ENCODE measurements around the gene SNED1.

SNED1 gene

GRCh38 chr2:241030883-241031282 lies 32.5 kb downstream of the SNED1 start:
- DNase-seq = peak; percentile 67

DNA sequence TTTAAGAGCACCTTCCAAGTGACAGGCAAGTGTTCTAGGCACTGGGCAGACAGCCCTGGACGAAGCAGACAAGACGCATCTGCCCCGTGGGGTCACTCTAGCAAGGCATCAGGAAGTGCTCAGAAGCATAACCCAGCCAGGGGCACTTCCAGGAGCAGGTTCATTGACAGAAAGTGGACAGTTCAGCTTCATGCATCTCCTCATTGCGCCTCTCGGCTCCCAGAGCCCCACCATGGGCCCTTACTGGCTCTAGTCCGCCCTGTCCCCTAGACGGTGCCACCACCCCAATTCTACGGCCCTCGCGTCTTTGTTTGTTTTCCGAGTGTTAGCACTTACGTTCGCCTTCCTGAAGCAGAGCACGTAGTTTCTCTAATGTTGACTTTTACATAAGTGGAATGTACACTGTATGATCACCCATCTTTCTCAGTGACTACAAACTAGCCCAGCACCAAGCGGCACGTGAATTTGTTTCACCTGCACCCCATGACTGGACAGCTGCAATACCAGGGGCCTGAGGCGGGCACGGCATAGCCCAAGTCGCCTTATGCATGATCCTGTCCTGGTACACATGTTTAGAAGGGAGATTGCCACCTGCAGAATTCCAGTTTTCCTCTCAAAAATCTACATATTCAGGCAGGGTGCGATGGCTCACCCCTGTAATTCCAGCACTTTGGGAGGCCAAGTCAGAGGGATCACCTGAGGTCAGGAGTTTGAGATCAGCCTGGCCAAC lies 33.2 kb downstream of the SNED1 start:
- peak; percentile 13 for DNase-seq

DNA sequence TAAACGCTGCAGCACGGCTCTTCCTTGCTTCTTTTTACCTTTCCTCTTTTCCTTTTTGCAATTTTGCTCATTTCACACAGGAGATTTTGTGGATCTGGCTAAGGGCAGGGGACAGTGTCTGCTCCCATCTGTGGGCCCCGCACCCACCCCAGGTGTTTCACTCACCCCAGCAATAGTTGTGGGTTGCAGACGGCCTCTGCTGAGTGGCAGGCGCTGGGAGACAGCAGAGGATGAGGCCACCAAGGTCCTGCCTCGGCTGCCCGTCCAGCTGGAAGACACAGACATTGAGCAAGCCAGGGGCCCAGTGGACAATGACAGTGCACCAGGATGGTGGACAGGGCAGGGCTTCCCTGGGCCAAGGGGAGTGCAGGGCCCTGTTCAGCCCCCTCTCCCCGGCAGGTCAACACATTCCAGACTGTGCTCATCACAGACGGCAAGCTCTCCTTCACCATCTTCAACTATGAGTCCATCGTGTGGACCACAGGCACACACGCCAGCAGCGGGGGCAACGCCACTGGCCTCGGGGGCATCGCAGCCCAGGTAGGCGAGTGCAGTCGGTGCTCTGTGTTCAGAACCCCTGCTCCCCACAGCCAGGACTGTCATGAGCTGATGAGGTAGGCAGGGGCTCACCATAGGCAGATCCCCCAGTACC lies 35.0 kb downstream of the SNED1 start:
- no peak for DNase-seq

GRCh38 chr2:241033994-241034393 lies 35.6 kb downstream of the SNED1 start:
- no peak for DNase-seq

DNA sequence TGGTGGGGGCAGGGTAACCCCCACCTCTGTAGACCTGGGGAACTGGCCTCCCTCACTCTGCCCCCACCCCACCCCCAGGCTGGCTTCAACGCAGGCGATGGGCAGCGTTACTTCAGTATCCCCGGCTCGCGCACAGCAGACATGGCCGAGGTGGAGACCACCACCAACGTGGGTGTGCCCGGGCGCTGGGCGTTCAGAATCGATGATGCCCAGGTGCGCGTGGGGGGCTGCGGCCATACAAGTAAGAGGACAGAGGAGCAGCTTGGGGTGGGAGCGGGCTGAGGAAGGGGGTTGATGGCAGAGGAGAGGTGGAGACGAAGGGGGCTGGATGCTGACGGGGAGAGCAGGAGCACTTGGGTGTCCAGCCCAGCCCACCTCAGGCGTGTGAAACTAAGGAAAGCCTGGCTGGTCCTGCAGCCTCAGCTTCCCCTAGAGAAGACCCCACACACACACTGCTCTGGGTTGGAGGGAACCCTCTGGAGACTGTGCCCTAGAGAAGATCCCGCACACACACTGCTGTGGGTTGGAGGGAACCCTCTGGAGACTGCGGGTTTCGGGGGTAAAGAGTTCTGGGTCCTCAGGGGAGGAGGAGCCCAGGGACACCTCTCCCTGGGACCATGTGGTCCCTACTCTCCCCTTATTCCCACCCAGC lies 36.2 kb downstream of the SNED1 start:
- DNase-seq = no peak

DNA sequence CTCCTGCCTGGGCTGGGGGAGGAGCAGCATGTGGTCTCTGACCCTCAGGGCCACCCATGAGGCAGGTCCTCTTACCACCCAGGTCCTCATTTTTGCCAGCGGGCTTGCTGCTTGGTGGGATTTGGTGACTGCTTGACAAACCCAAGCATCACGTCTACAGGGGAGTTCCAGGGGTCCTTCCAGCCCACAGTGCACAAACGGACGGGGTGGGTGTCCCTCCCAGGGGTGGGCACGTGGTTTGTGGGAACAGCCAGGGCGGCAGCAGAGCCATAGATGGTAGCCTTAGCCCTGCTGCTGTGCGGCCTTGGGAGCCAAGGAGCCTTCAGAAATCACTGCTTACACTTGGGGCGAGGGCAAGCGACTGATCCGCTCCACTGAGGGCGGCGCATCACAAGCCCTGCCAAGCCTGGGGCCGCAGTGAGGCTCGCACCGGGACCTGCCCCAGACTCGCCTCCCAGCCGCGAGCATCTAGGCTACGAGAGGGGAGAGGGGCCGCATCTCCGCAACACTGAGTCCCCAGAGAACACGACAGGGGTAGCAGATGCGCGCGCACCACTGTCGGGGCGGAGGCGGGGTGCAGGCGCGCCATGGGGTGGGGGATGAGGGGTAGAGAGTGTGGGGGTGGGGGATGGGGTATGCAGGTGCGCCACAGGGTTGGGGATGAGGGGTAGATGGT lies 36.9 kb downstream of the SNED1 start:
- no peak for DNase-seq

DNA sequence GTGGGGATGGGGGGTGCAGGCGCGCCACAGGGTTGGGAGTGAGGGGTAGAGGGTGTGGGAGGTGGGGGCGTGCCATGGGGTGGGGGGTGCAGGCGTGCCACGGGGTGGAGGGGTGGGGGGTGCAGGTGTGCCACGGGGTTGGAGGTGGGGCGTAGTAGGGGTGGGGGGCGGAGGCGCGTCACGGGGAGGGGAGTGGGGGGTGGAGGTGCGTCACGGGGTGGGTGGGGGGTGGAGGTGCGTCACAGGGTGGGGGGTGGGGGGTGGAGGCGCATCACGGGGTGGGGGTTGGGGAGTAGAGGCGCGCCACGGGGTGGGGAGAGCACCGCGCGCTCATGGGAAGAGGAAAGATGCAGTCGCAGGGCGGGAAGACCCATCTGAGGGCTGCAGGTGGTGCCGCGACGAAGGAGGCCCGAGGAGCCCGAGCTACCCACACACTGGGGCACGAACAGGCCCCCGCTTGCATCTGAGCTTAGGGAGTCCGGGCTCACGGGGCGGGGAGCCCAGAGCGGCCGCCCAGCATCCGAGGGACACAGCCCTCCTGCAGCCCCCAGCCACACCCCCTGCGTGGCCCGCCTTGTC lies 37.5 kb downstream of the SNED1 start:
- no peak for DNase-seq

GRCh38 chr2:241036397-241036963 lies 38.1 kb downstream of the SNED1 start:
- DNase-seq = no peak

DNA sequence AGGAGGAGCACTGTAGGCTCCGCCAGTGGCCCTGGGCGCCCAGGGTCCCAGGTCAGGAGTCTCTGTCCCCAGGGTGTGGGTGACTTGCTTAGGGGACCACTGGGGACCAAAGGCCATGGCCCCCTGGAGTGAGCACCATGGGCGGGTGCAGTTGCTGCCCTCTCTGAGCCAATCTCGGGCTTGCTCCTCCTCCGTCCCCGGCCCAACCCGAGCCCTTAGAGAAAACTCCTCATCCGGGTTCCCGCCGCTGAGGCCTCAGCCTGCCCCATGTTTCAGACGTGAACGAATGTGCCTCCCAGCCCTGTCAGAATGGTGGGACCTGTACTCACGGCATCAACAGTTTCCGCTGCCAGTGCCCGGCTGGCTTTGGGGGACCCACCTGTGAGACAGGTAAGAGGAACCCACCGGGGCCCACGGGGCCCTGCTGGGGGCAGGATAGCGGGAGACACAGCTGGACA lies 38.6 kb downstream of the SNED1 start:
- DNase-seq = no peak

GRCh38 chr2:241037498-241037897 lies 39.1 kb downstream of the SNED1 start:
- DNase-seq = no peak

DNA sequence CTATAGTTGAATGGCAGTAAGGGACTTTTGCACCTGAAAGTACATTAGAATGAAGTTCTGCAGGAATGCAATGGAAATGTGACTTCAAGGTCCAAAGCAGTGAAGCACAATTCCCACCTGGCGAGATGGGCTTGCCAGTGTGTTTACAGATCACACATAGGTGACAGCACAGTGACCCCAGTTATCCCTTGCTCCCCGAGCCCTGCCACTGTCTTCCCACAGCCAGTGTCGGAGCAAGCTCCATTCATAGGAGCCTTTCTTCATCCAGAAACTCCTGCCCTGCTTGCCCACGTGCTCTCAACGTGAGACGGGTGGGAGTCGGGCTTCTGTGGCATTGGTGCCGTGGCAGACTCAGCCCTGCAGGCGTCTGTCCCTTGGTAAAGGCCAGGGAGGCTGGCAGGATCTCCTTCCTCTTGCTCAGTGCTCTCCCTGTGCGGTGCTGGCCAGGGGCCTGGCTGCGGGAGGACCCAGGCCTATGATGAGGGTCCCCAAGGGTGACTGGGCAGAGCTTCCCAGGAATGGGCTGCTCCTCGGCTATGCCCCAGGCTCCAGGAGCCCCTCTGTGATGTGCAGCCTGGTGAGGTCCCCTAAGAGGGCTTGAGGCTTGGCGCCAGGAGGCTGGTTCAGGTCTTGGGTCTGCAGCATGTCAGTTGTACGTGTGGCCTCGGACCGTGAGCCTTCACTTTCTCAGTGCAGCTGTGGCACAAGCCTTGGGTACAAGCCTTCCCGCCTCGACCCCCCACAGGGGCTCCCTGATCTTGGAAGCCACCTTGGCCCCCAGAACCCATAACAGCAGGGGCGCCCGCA lies 40.2 kb downstream of the SNED1 start:
- DNase-seq = no peak

- no peak for DNase-seq
These were observed 41.0 kb downstream of the SNED1 start for GRCh38 chr2:241039416-241039815.

- DNase-seq = no peak
These were observed 41.8 kb downstream of the SNED1 start for GRCh38 chr2:241040081-241040803.

GRCh38 chr2:241041589-241042158 lies 43.3 kb downstream of the SNED1 start:
- no peak for DNase-seq

GRCh38 chr2:241043581-241043980 lies 45.2 kb downstream of the SNED1 start:
- no peak for DNase-seq

DNA sequence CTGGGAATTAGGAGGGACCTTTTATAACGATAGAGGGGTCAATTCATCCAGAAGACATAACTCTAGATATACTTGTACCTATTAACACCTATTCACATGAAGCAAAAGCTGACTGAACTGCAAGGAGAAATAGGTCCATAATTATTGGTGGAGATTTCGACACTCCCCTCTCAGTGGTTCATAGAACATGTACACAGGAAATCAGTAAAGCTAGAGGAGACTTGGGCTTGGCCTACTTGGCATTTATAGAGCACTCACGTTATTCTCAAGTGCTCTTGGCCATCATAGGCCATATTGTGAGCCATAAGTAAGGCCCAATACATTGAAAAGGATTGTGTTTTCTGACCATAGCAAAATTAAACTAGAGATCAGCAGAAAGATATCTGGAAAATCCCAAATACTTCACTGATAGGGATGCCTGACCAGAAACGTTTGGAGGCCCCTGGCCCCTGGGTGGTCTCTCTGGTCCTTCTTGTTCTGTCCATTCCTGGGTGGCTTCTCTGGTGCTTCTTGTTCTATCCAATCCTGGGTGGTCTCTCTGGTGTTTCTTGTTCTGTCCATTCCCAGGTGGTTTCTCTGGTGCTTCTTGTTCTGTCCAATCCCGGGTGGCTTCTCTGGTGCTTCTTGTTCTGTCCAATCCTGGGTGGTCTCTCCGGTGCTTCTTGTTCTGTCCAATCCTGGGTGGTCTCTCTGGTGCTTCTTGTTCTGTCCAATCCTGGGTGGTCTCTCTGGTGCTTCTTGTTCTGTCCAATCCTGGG lies 49.0 kb downstream of the SNED1 start:
- DNase-seq = no peak

- no peak for DNase-seq
These were observed 49.9 kb downstream of the SNED1 start for GRCh38 chr2:241048149-241048948.

DNA sequence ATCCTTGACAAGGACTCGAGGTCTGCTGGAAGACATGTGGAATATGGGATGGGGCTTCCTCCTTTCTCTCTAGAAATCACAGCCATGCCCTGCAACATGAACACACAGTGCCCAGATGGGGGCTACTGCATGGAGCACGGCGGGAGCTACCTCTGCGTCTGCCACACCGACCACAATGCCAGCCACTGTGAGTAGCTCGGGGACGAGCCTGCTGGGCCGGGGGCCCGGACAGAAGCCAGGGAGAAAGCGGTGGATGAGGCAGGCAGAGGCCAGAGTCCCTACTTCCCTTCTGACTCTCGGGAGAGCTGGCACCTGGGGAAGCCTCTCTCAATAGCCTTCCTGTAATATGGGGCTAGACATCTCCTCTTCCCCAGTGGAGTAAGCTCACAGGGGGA lies 50.5 kb downstream of the SNED1 start:
- DNase-seq = no peak
